ENCODE measurements around the gene OGA. TPM values are rescaled to one million over a fixed set of nuclear protein-coding genes. Genes with fewer than 3 reads are reported as not detected.

OGA gene
- total RNA-seq, 2 experiments from 2014 or later: 125 to 130 TPM

GRCh38 chr10:101784558-101784957 is 33.7 kb downstream of the OGA start:
- Mint-ChIP-seq H3K4me1 (ENCODE audit: low read depth) (peaks cover 34% of the 10 kb centered on the region), H3K9me3 (no peaks in the 10 kb centered on the region), H3K36me3 (ENCODE audit: low read depth) (peaks cover 52% of the 10 kb centered on the region), H3K27ac (peak overlapping the region; percentile 95), H3K4me3 (peak overlapping the region; percentile 94), H3K27me3 (no peaks in the 10 kb centered on the region)
- TF ChIP-seq, protein P1, sequence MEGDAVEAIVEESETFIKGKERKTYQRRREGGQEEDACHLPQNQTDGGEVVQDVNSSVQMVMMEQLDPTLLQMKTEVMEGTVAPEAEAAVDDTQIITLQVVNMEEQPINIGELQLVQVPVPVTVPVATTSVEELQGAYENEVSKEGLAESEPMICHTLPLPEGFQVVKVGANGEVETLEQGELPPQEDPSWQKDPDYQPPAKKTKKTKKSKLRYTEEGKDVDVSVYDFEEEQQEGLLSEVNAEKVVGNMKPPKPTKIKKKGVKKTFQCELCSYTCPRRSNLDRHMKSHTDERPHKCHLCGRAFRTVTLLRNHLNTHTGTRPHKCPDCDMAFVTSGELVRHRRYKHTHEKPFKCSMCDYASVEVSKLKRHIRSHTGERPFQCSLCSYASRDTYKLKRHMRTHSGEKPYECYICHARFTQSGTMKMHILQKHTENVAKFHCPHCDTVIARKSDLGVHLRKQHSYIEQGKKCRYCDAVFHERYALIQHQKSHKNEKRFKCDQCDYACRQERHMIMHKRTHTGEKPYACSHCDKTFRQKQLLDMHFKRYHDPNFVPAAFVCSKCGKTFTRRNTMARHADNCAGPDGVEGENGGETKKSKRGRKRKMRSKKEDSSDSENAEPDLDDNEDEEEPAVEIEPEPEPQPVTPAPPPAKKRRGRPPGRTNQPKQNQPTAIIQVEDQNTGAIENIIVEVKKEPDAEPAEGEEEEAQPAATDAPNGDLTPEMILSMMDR (IDR thresholded peaks at IDR 0.05): no peak
- ATAC-seq: no peak
- DNase-seq: no peak
- intact Hi-C loops (cut with micrococcal nuclease): loop anchor here (5.0 kb wide), 1 partner anchor 33 kb away; the partner anchor contains the start of gene OGA
- ChIA-PET CTCF (interaction anchor here (0.9 to 7.4 kb wide), 10 partner anchors 11 to 289 kb away, joined by 3 to 180 read pairs (median 5); no protein-coding TSS in a partner anchor), POLR2A (interaction anchor here (0.5 to 5.0 kb wide), 7 partner anchors 11 to 197 kb away, joined by 3 to 53 read pairs (median 7); partner anchors contain the start of gene OGA)

DNA sequence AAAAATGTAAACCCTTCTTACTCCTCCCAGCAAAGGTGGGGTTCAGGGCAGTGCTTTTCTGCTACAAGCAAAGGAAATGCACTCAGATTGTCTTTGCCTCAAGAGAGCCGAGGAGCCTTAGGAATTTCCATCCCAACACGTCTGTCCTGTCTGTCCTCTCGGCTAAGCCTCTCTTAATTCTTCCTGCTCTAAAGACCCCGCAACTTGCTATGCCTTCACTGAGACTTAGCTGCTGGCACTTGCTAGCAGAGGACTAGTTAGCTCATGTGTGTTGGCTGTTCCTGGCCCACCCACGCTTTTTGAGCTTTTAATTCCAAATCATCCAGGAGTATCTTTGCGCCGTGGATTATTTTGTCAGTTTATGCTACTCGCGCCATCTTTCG is 34.5 kb downstream of the OGA start:
- Mint-ChIP-seq H3K9me3 (no peaks in the 10 kb centered on the region), H3K27ac (peak overlapping the region; percentile 95), H3K4me3 (peak overlapping the region; percentile 94), H3K27me3 (peaks cover 5% of the 10 kb centered on the region), H3K4me1 (ENCODE audit: low read depth) (peaks cover 41% of the 10 kb centered on the region), H3K36me3 (ENCODE audit: low read depth) (peaks cover 57% of the 10 kb centered on the region)
- DNase-seq (no peak), ATAC-seq (no peak)
- ChIA-PET CTCF (interaction anchor here (0.9 to 7.4 kb wide), 17 partner anchors 9 to 570 kb away, joined by 3 to 180 read pairs (median 6); partner anchors contain the start of gene FBXW4), POLR2A (interaction anchor here (0.7 to 5.0 kb wide), 9 partner anchors 9 to 197 kb away, joined by 3 to 53 read pairs (median 4); partner anchors contain the start of gene OGA)
- TF ChIP-seq, protein P1 (IDR thresholded peaks at IDR 0.05): no peak
- intact Hi-C loops (cut with micrococcal nuclease): loop anchor here (5.0 kb wide), 1 partner anchor 34 kb away; the partner anchor contains the start of gene OGA

DNA sequence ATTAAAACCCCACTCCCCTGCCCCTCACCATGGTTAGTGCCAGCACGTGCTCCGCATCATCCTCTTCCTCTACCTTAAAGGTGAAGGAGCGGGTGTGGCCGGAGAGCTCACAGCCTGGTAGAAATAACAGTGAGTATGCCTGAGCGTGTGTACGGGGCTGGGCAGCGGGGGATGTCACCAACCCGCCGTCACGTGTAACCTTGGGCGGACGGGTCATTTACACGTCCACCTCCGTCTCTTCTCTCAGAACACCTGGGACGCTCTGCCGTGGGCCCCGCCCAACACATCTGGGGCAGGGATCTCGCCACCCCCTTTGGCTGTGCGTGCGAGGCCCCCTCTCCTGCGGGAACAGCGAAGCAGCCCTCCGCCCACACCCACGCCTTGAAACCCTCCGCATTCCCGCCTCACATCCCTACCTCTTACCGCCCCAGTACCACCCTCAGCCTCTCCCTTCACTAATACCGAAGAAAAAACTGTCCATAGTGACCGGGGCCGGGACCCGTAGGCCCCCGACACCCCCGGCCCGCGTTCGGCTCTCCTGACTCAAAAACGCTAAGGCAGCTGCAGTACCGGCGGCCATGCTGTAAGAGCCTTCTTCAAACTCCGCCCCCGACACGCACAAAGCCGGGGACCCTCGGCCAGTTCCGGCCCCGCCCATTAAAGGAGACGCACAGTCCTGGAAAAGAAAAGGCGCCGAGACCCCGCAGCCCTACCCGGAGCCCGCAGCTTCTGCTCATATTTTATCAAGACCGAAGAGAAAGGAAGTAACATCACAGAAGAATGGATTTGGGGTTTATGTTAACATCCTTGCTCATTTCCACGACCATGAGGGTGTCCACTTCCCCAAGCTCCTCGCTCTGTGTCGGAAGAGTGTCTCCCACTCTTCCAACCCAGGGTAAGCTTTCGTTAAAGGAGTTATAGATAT is 35.2 kb downstream of the OGA start, which contains the start of gene NPM3:
Gene NPM3 (minus strand): TSS at position 636 of the 925 bp plus-strand sequence. CDS start 56 bp downstream, at position 580.
- H3K4me1 Mint-ChIP-seq (ENCODE audit: low read depth): peaks cover 42% of the 10 kb centered on the region
- TF ChIP-seq, protein P1 (IDR thresholded peaks at IDR 0.05): no peak
- POLR2A ChIA-PET: interaction anchor here (0.6 to 5.0 kb wide), 13 partner anchors 9 to 621 kb away, joined by 3 to 53 read pairs (median 4); partner anchors contain the start of gene OGA
- H3K27ac Mint-ChIP-seq: peak within 1 kb of the TSS; percentile 95
- H3K36me3 Mint-ChIP-seq (ENCODE audit: low read depth): peaks cover 58% of the 10 kb centered on the region
- H3K27me3 Mint-ChIP-seq: peaks cover 5% of the 10 kb centered on the region
- intact Hi-C loops (cut with micrococcal nuclease): loop anchor here (5.0 kb wide), 1 partner anchor 34 kb away; the partner anchor contains the start of gene OGA
- CTCF ChIA-PET: interaction anchor here (0.8 to 7.4 kb wide), 24 partner anchors 9 to 569 kb away, joined by 3 to 180 read pairs (median 6); partner anchors contain the start of genes DPCD, FBXW4, KCNIP2 and POLL
- H3K4me3 Mint-ChIP-seq: peak within 1 kb of the TSS; percentile 94
- ATAC-seq (peak; percentile 85), DNase-seq (peak; percentile 96)
- H3K9me3 Mint-ChIP-seq: no peaks in the 10 kb centered on the region

DNA sequence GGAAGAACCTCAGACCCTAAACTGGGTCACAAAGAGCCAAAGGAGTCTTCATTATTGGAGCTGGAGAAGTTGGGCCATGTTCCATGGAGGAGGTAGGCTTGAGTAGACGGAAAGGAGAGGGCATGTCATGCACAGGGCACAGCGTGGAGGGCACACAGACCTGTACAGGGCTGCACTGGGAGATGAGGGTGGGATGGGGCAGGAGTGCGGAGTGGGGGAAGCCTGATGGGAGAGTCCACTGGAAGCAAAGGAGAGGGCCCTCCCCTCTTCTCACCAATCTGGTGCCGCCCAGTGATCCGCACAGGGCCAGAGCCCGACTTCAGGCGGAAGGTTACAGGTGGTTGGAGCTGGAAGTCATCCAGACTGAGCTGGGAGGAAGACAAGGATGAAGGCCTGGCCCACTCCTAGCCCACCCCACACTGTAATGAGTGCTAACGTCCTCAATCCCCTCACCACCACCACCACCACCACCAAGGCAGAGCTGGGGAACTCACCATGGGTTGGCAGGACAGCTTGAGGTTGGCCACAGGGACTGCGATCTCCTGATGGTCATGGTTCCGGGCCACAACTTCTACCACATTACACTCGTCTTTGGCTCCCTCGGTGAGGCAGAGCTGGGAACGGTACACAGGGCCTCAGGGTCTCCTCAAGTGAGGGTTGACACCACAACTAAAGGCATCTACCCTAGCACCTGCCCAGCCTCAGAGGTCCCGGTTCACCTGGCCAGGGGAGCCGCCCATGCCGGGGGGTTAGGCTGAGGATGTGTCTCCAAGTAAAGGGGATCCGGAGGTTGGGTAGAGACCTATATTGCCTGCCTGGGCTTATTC is 36.0 kb downstream of the OGA start:
- no peak for DNase-seq
- Mint-ChIP-seq H3K4me1 (ENCODE audit: low read depth) (peaks cover 42% of the 10 kb centered on the region), H3K4me3 (peak overlapping the region; percentile 94), H3K9me3 (no peaks in the 10 kb centered on the region), H3K27ac (peak overlapping the region; percentile 95), H3K27me3 (peaks cover 14% of the 10 kb centered on the region), H3K36me3 (ENCODE audit: low read depth) (peaks cover 59% of the 10 kb centered on the region)
- TF ChIP-seq, protein P1 (IDR thresholded peaks at IDR 0.05): no peak
- ATAC-seq: no peak
- POLR2A ChIA-PET: interaction anchor here (0.7 to 5.0 kb wide), 7 partner anchors 10 to 211 kb away, joined by 3 to 53 read pairs (median 3); partner anchors contain the start of gene OGA
- intact Hi-C loops (cut with micrococcal nuclease): loop anchor here (2.0 to 5.0 kb wide), 2 partner anchors 35 to 179 kb away; partner anchors contain the start of gene OGA
- CTCF ChIA-PET: interaction anchor here (0.8 to 7.4 kb wide), 27 partner anchors 9 to 568 kb away, joined by 3 to 180 read pairs (median 5); partner anchors contain the start of genes DPCD, FBXW4, KCNIP2 and POLL

Data from activated CD8-positive, alpha-beta T cell treated with anti-CD3 and anti-CD28 coated beads for 36 hours (primary cell).